ENCODE results near the gene PTGES. TPM values are rescaled to one million over a fixed set of nuclear protein-coding genes. Genes with fewer than 3 reads are reported as not detected.
A peak's percentile ranks its signal among the peaks of the same experiment; 100 is the strongest.

Gene PTGES
- total and polyA plus RNA-seq, 7 donors = 0.92 to 10.2 (median 3.9) TPM

GRCh38 chr9:129756191-129756590, 3.3 kb upstream of the PTGES start:
- 94 to 96% methylated on average over 6 of the region's 6 CpGs for WGBS, 2 donors

GRCh38 chr9:129755151-129755550, 2.3 kb upstream of the PTGES start:
- WGBS, 2 donors = 73 to 86% methylated on average over 5 of the region's 5 CpGs
- Histone ChIP-seq H3K36me3 (no peaks in the 10 kb centered on the region), H3K4me3 (no peak overlapping the region), H3K4me1 (peaks cover 0 to 18% (median 14%) of the 10 kb centered on the region in 4 donors), H3K27ac (no peak overlapping the region), H3K9me3 (no peaks in the 10 kb centered on the region), H3K27me3 (peaks cover 0 to 6% (median 0%) of the 10 kb centered on the region in 3 donors)
- no peak for DNase-seq
- intact Hi-C loops (cut with DNase I) = no loop called here
- TF ChIP-seq POLR2A (IDR thresholded peaks at IDR 0.05) (no peak), POLR2AphosphoS5 (IDR thresholded peaks at IDR 0.05) (no peak), CTCF (IDR thresholded peaks at IDR 0.05) (no peak), EP300 (IDR thresholded peaks at IDR 0.05) (no peak)

More at GRCh38 chr9:129756191-129756590, 3.3 kb upstream of the PTGES start:
- DNase-seq = no peak
- intact Hi-C loops (cut with DNase I) = no loop called here
- Histone ChIP-seq H3K4me3 (no peak overlapping the region), H3K27ac (no peak overlapping the region), H3K27me3 (peaks cover 0 to 6% (median 0%) of the 10 kb centered on the region in 3 donors), H3K36me3 (no peaks in the 10 kb centered on the region), H3K9me3 (no peaks in the 10 kb centered on the region), H3K4me1 (peaks cover 0 to 18% (median 14%) of the 10 kb centered on the region in 4 donors)
- no peak for TF ChIP-seq POLR2AphosphoS5 (IDR thresholded peaks at IDR 0.05)
- no peak for TF ChIP-seq EP300 (IDR thresholded peaks at IDR 0.05)
- TF ChIP-seq CTCF (IDR thresholded peaks at IDR 0.05) = no peak
- no peak for TF ChIP-seq POLR2A (IDR thresholded peaks at IDR 0.05)

GRCh38 chr9:129751841-129752801, 721 bp downstream of the PTGES start:
- intact Hi-C loops (cut with DNase I) = no loop called here
- peaks cover 0 to 6% (median 0%) of the 10 kb centered on the region in 3 donors for H3K27me3 ChIP-seq
- TF ChIP-seq POLR2A (IDR thresholded peaks at IDR 0.05) = no peak
- no peak for TF ChIP-seq EP300 (IDR thresholded peaks at IDR 0.05)
- no peak for TF ChIP-seq CTCF (IDR thresholded peaks at IDR 0.05)
- TF ChIP-seq POLR2AphosphoS5 (IDR thresholded peaks at IDR 0.05) = no peak
- H3K4me1 ChIP-seq = peaks cover 0 to 18% (median 14%) of the 10 kb centered on the region in 4 donors
- peak overlapping the region; percentile 18 to 39 (median 29) for H3K4me3 ChIP-seq
- 15 to 53% methylated on average over 31 of the region's 31 CpGs for WGBS, 2 donors
- H3K36me3 ChIP-seq = no peaks in the 10 kb centered on the region
- H3K27ac ChIP-seq = peak overlapping the region in 3 of 4 donors; percentile 9 to 43 (median 23)
- no peak for DNase-seq
- H3K9me3 ChIP-seq = no peaks in the 10 kb centered on the region

DNA sequence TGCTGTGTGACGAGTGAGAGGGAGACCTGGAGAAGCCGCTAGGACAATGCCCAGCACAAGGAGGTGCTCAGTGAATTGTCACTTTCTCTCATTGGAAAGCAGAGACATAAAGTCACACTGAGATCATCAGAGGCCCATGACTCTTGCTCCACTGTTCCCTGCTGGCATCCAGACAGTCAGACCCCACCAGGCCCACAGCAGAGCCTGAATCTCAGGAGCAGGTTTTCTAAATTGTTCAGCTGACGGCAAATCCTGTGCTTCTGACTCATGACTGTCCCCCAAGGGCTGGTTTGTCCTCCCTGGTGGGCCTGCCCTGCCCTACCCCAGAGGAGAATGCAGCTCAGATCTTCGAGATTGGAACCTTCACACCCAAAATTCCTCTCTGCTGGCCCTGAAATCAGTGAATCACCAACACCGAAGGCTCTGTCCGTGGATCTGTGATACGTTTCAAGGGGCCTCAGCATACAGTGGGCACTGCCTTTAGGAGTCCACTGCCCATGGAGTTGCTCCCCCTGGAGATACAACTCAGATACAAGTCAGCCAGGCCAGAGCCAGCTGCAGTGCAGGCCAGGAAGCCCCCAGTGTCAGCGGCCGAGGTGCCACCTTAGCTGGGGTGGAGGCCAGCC, 2.7 kb downstream of the PTGES start:
- Histone ChIP-seq H3K36me3 (no peaks in the 10 kb centered on the region), H3K9me3 (no peaks in the 10 kb centered on the region), H3K4me3 (no peak overlapping the region), H3K4me1 (peaks cover 0 to 18% (median 14%) of the 10 kb centered on the region in 4 donors), H3K27me3 (peaks cover 0 to 6% (median 0%) of the 10 kb centered on the region in 3 donors), H3K27ac (peak overlapping the region in 1 of 4 donors; percentile 38)
- WGBS, 2 donors = 91% methylated on average over 9 of the region's 9 CpGs
- DNase-seq = no peak
- no peak for TF ChIP-seq CTCF (IDR thresholded peaks at IDR 0.05)
- TF ChIP-seq EP300 (IDR thresholded peaks at IDR 0.05) = no peak
- no peak for TF ChIP-seq POLR2A (IDR thresholded peaks at IDR 0.05)
- no peak for TF ChIP-seq POLR2AphosphoS5 (IDR thresholded peaks at IDR 0.05)
- intact Hi-C loops (cut with DNase I) = no loop called here

Data from sigmoid colon (tissue), 7 donors.